Measurements from ENCODE around the gene ALDH7A1. TPM values are rescaled to one million over a fixed set of nuclear protein-coding genes. Genes with fewer than 3 reads are reported as not detected.

ALDH7A1 gene
- total RNA-seq, 1 experiment from 2014 or later, result 176 TPM

DNA sequence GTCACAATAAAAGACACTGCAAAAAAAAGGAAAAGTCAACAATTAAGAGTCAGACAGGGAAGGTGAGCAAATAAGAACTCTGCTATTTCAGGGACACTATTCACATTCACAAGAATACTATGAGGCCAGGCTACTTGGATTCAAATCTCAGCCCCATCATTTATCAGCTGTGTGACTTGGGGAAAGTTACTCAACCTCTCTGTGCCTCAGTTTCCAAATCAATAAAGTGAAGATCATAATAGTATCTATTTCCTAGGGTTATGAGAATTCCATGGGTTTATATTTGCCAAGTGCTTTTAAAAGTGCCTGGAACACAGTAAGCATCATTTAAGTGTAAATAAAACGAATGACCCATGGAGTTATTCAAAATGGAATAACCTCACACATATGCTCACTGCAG, 56.4 kb downstream of the ALDH7A1 start:
- H3K36me3 Mint-ChIP-seq, result no peaks in the 10 kb centered on the region
- DNase-seq (ENCODE audit: low spot score) (no peak), ATAC-seq (no peak)
- ChIA-PET POLR2A (interaction anchor here (0.6 kb wide), 2 partner anchors 200 to 658 kb away, joined by 3 to 4 read pairs; no protein-coding TSS in a partner anchor), CTCF (interaction anchor here (0.6 to 1.5 kb wide), 24 partner anchors 17 to 201 kb away, joined by 3 to 13 read pairs (median 4); partner anchors contain the start of gene ALDH7A1)
- H3K27ac Mint-ChIP-seq, result no peak overlapping the region
- H3K4me3 Mint-ChIP-seq, result no peak overlapping the region
- peaks cover 7% of the 10 kb centered on the region for H3K9me3 Mint-ChIP-seq
- peaks cover 7% of the 10 kb centered on the region for H3K4me1 Mint-ChIP-seq
- no peaks in the 10 kb centered on the region for H3K27me3 Mint-ChIP-seq (ENCODE audit: low read depth)
- no peak for TF ChIP-seq ELF4 (CRISPR knock-in tag; IDR thresholded peaks at IDR 0.05; ENCODE audit: low read depth)
- no peak for TF ChIP-seq ETV6 (CRISPR knock-in tag; IDR thresholded peaks at IDR 0.05)
- no peak for TF ChIP-seq NFYB (CRISPR knock-in tag; conservative IDR thresholded peaks at IDR 0.05; ENCODE audit: low read depth)
- no peak for TF ChIP-seq NFATC4 (CRISPR knock-in tag; IDR thresholded peaks at IDR 0.05)
- no peak for TF ChIP-seq ZNF317 (CRISPR knock-in tag; IDR thresholded peaks at IDR 0.05; ENCODE audit: borderline replicate concordance, low read depth)
- TF ChIP-seq, protein P1, sequence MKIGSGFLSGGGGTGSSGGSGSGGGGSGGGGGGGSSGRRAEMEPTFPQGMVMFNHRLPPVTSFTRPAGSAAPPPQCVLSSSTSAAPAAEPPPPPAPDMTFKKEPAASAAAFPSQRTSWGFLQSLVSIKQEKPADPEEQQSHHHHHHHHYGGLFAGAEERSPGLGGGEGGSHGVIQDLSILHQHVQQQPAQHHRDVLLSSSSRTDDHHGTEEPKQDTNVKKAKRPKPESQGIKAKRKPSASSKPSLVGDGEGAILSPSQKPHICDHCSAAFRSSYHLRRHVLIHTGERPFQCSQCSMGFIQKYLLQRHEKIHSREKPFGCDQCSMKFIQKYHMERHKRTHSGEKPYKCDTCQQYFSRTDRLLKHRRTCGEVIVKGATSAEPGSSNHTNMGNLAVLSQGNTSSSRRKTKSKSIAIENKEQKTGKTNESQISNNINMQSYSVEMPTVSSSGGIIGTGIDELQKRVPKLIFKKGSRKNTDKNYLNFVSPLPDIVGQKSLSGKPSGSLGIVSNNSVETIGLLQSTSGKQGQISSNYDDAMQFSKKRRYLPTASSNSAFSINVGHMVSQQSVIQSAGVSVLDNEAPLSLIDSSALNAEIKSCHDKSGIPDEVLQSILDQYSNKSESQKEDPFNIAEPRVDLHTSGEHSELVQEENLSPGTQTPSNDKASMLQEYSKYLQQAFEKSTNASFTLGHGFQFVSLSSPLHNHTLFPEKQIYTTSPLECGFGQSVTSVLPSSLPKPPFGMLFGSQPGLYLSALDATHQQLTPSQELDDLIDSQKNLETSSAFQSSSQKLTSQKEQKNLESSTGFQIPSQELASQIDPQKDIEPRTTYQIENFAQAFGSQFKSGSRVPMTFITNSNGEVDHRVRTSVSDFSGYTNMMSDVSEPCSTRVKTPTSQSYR (CRISPR knock-in tag; IDR thresholded peaks at IDR 0.05), result no peak
- no peak for TF ChIP-seq ATF1 (CRISPR knock-in tag; IDR thresholded peaks at IDR 0.05)
- no peak for TF ChIP-seq JAZF1 (CRISPR knock-in tag; IDR thresholded peaks at IDR 0.05)
- no peak for TF ChIP-seq USF2 (CRISPR knock-in tag; IDR thresholded peaks at IDR 0.05)

- Mint-ChIP-seq H3K9me3 (peaks cover 11% of the 10 kb centered on the region), H3K4me1 (peaks cover 7% of the 10 kb centered on the region), H3K27me3 (ENCODE audit: low read depth) (no peaks in the 10 kb centered on the region), H3K36me3 (no peaks in the 10 kb centered on the region), H3K27ac (no peak overlapping the region), H3K4me3 (no peak overlapping the region)
- DNase-seq (ENCODE audit: low spot score) (no peak), ATAC-seq (no peak)
- CTCF ChIA-PET, result interaction anchor here (2.0 kb wide), 1 partner anchor 37 kb away, joined by 8 read pairs; no protein-coding TSS in a partner anchor
- TF ChIP-seq MYBL2 (CRISPR knock-in tag; IDR thresholded peaks at IDR 0.05) (no peak), MLX (CRISPR knock-in tag; IDR thresholded peaks at IDR 0.05) (no peak), MAX (CRISPR knock-in tag; IDR thresholded peaks at IDR 0.05) (no peak), ZNF263 (CRISPR knock-in tag; IDR thresholded peaks at IDR 0.05; ENCODE audit: low read depth) (no peak)
- POLR2A ChIA-PET, result no interaction called here
These were observed 58.1 kb downstream of the ALDH7A1 start for GRCh38 chr5:126536874-126537273.

- Mint-ChIP-seq H3K27ac (no peak overlapping the region), H3K27me3 (ENCODE audit: low read depth) (no peaks in the 10 kb centered on the region), H3K36me3 (no peaks in the 10 kb centered on the region), H3K4me1 (peaks cover 7% of the 10 kb centered on the region), H3K9me3 (peaks cover 11% of the 10 kb centered on the region), H3K4me3 (no peak overlapping the region)
- POLR2A ChIA-PET, result no interaction called here
- DNase-seq (ENCODE audit: low spot score), result no peak
- CTCF ChIA-PET, result interaction anchor here (0.5 to 2.0 kb wide), 3 partner anchors 36 to 249 kb away, joined by 3 to 8 read pairs (median 3); no protein-coding TSS in a partner anchor
- ATAC-seq, result no peak
- TF ChIP-seq FOXK1 (CRISPR knock-in tag; IDR thresholded peaks at IDR 0.05) (no peak), EMX1 (CRISPR knock-in tag; IDR thresholded peaks at IDR 0.05) (no peak), TP53 (CRISPR knock-in tag; IDR thresholded peaks at IDR 0.05) (no peak), JUN (CRISPR knock-in tag; IDR thresholded peaks at IDR 0.05) (no peak), NFE2L1 (CRISPR knock-in tag; IDR thresholded peaks at IDR 0.05) (no peak), AFF4 (CRISPR knock-in tag; IDR thresholded peaks at IDR 0.05; ENCODE audit: borderline replicate concordance) (no peak), IRF1 (CRISPR knock-in tag; IDR thresholded peaks at IDR 0.05) (no peak), ZNF138 (CRISPR knock-in tag; conservative IDR thresholded peaks at IDR 0.05) (no peak)
- TF ChIP-seq, protein P2, sequence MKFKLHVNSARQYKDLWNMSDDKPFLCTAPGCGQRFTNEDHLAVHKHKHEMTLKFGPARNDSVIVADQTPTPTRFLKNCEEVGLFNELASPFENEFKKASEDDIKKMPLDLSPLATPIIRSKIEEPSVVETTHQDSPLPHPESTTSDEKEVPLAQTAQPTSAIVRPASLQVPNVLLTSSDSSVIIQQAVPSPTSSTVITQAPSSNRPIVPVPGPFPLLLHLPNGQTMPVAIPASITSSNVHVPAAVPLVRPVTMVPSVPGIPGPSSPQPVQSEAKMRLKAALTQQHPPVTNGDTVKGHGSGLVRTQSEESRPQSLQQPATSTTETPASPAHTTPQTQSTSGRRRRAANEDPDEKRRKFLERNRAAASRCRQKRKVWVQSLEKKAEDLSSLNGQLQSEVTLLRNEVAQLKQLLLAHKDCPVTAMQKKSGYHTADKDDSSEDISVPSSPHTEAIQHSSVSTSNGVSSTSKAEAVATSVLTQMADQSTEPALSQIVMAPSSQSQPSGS (CRISPR knock-in tag; IDR thresholded peaks at IDR 0.05; ENCODE audit: borderline replicate concordance, low read depth), result no peak
These were observed 59.0 kb downstream of the ALDH7A1 start for GRCh38 chr5:126535856-126536545.

Data from WTC11 (cell line).